Measurements from ENCODE around the gene ARID5B.
"Not testable (repeated sequence)": the region's sequence is repeated elsewhere in the genome, so short reads cannot be mapped to it uniquely, and the experiment has no call there.

The ARID5B gene

DNA sequence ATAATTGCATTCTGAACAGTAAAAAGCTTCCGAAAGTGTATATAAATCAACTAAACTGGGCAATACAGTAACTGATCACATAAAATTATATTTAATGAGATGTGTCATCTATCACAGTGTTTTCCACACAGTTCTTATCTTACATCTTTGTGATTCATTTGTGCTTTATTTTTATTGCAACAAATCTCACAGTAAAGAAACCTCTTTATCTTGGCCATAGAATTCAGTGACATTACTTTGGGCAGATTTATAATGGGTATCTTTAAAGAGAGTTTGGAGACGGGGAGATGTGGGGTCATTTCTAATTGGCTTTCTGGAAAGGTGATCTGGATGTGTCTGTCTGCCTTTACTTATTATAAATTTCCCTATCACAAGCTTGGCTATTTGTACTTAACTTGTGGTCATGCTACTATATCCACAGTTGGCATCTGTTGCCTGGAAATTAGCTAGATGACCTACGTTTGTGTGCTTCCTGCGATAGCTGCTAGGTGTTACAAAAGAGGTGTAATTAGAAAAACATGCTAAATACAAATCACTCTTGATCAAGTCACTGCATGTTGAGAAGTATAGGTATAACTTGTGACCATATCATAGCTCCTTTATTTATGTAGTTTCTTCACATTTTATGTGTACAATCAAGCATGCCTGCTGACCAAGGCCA, 123.8 kb downstream of the ARID5B start:
- Histone ChIP-seq H3K9me3 (replicated peaks; ENCODE audit: insufficient read depth, low read length) (no peaks in the 10 kb centered on the region), H3K36me3 (replicated peaks; ENCODE audit: insufficient read depth, low read length) (no peaks in the 10 kb centered on the region; the same call in 1 of the 2 replicates), H3K27ac (ENCODE audit: low read length) (no peak overlapping the region), H3K9me2 (replicated peaks; ENCODE audit: insufficient read depth, low read length) (no peaks in the 10 kb centered on the region), H3K27me3 (replicated peaks; ENCODE audit: insufficient read depth, low read length) (no peaks in the 10 kb centered on the region), H3K79me2 (ENCODE audit: low read length) (peaks cover 89% of the 10 kb centered on the region), H3F3A (ENCODE audit: insufficient read depth, low read length) (no peaks in the 10 kb centered on the region), H4K20me1 (ENCODE audit: insufficient read depth, low read length) (no peaks in the 10 kb centered on the region), H2AFZ (ENCODE audit: low read length) (no peak overlapping the region), H3K4me1 (ENCODE audit: low read length) (peaks cover 4% of the 10 kb centered on the region; the same call in 1 of the 2 replicates), H3K9ac (ENCODE audit: low read length) (no peak overlapping the region), H3K4me2 (ENCODE audit: low read depth, low read length) (no peak overlapping the region), H3K4me3 (ENCODE audit: low read length) (no peak overlapping the region)
- TF ChIP-seq EZH2phosphoT487 (IDR thresholded peaks at IDR 0.05; ENCODE audit: low read length) (no peak), EZH2 (optimal IDR thresholded peaks at IDR 0.05; ENCODE audit: low read depth, low read length) (no peak), CTCF (IDR thresholded peaks at IDR 0.05; ENCODE audit: low read length) (no peak)
- no peak for DNase-seq

- H3K36me3 ChIP-seq (replicated peaks; ENCODE audit: insufficient read depth, low read length): no peaks in the 10 kb centered on the region; the same call in 1 of the 2 replicates
- H4K20me1 ChIP-seq (ENCODE audit: insufficient read depth, low read length): no peaks in the 10 kb centered on the region
- no peaks in the 10 kb centered on the region for H3F3A ChIP-seq (ENCODE audit: insufficient read depth, low read length)
- no peaks in the 10 kb centered on the region for H3K9me2 ChIP-seq (replicated peaks; ENCODE audit: insufficient read depth, low read length)
- TF ChIP-seq EZH2phosphoT487 (IDR thresholded peaks at IDR 0.05; ENCODE audit: low read length) (no peak), EZH2 (optimal IDR thresholded peaks at IDR 0.05; ENCODE audit: low read depth, low read length) (no peak), CTCF (IDR thresholded peaks at IDR 0.05; ENCODE audit: low read length) (no peak)
- H2AFZ ChIP-seq (ENCODE audit: low read length): no peak overlapping the region
- H3K9me3 ChIP-seq (replicated peaks; ENCODE audit: insufficient read depth, low read length): no peaks in the 10 kb centered on the region
- no peak overlapping the region for H3K27ac ChIP-seq (ENCODE audit: low read length)
- no peak overlapping the region for H3K9ac ChIP-seq (ENCODE audit: low read length)
- no peak overlapping the region for H3K4me2 ChIP-seq (ENCODE audit: low read depth, low read length)
- DNase-seq: no peak
- H3K27me3 ChIP-seq (replicated peaks; ENCODE audit: insufficient read depth, low read length): no peaks in the 10 kb centered on the region
- no peaks in the 10 kb centered on the region for H3K4me1 ChIP-seq (ENCODE audit: low read length)
- peaks cover 84% of the 10 kb centered on the region for H3K79me2 ChIP-seq (ENCODE audit: low read length)
- no peak overlapping the region for H3K4me3 ChIP-seq (ENCODE audit: low read length)
Measured at GRCh38 chr10:62025901-62026879, 124.7 kb downstream of the ARID5B start.

DNA sequence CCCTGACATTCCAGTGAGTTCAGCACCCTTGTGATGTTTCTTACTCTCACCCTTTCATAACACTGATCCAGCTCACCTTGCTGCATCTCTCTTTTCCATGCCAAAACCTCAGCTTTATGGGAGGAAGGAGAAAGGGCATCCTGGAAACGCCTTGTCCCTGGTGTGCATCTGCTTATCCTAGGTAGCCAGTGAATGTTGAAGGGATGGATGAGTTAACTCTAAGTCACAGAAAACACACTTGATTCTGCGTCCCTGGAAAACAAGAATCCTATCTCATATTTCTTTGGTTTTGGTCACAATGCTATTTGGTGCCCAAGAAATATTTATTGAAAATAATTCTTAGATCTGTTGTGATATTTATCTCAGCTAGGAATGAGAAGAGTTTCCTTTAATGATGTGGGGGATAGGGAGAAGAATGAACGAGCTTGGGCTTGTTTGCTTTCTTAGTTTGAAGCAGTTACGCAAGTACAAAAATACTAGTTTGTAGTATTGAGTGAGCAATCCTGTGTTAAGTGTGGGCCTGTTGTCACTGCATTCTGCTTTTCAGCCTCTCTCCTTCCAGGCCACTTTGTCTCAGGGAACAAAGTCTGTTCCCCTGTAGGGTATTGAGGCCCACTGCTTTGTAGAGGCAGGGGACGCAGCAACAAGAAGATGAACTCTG, 126.5 kb downstream of the ARID5B start:
- no peak overlapping the region for H3K9ac ChIP-seq (ENCODE audit: low read length)
- DNase-seq: no peak
- no peaks in the 10 kb centered on the region for H3K9me3 ChIP-seq (replicated peaks; ENCODE audit: insufficient read depth, low read length)
- no peak overlapping the region for H3K4me2 ChIP-seq (ENCODE audit: low read depth, low read length)
- H3K4me1 ChIP-seq (ENCODE audit: low read length): no peaks in the 10 kb centered on the region
- no peaks in the 10 kb centered on the region for H3K9me2 ChIP-seq (replicated peaks; ENCODE audit: insufficient read depth, low read length)
- no peak overlapping the region for H2AFZ ChIP-seq (ENCODE audit: low read length)
- H3F3A ChIP-seq (ENCODE audit: insufficient read depth, low read length): no peaks in the 10 kb centered on the region
- H3K4me3 ChIP-seq (ENCODE audit: low read length): no peak overlapping the region
- peaks cover 81% of the 10 kb centered on the region for H3K79me2 ChIP-seq (ENCODE audit: low read length)
- H3K27me3 ChIP-seq (replicated peaks; ENCODE audit: insufficient read depth, low read length): no peaks in the 10 kb centered on the region
- no peaks in the 10 kb centered on the region for H3K36me3 ChIP-seq (replicated peaks; ENCODE audit: insufficient read depth, low read length)
- no peak for TF ChIP-seq CTCF (IDR thresholded peaks at IDR 0.05; ENCODE audit: low read length)
- TF ChIP-seq EZH2 (optimal IDR thresholded peaks at IDR 0.05; ENCODE audit: low read depth, low read length): no peak
- no peak for TF ChIP-seq EZH2phosphoT487 (IDR thresholded peaks at IDR 0.05; ENCODE audit: low read length)
- no peaks in the 10 kb centered on the region for H4K20me1 ChIP-seq (ENCODE audit: insufficient read depth, low read length)
- H3K27ac ChIP-seq (ENCODE audit: low read length): no peak overlapping the region

DNA sequence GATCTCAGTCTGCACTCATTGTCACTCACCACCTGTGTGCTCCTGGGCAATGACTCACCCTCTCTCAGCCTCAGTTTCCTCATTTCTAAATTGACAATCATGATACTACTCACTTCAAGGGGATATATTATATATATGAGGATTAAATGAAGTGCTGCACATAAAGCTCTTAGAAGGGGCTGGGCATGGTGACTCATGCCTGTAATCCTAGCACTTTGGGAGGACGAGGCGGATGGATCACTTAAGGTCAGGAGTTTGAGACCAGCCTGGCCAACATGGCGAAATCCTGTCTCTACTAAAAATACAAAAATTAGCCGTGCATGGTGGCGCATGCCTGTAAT, 127.0 kb downstream of the ARID5B start:
- not testable (repeated sequence) for DNase-seq; H3K36me3 ChIP-seq (replicated peaks; ENCODE audit: insufficient read depth, low read length); H3K4me1 ChIP-seq (ENCODE audit: low read length); H4K20me1 ChIP-seq (ENCODE audit: insufficient read depth, low read length); H3K4me3 ChIP-seq (ENCODE audit: low read length); H3K9me2 ChIP-seq (replicated peaks; ENCODE audit: insufficient read depth, low read length); H3K4me2 ChIP-seq (ENCODE audit: low read depth, low read length); H3K9me3 ChIP-seq (replicated peaks; ENCODE audit: insufficient read depth, low read length); H3K27me3 ChIP-seq (replicated peaks; ENCODE audit: insufficient read depth, low read length); H3K27ac ChIP-seq (ENCODE audit: low read length); H2AFZ ChIP-seq (ENCODE audit: low read length); H3F3A ChIP-seq (ENCODE audit: insufficient read depth, low read length); H3K9ac ChIP-seq (ENCODE audit: low read length)
- peaks cover 81% of the 10 kb centered on the region for H3K79me2 ChIP-seq (ENCODE audit: low read length)
